Heart right ventricle (tissue), 16 donors: ENCODE results near the gene MIS18A. TPM values are rescaled to one million over a fixed set of nuclear protein-coding genes. Genes with fewer than 3 reads are reported as not detected.

Experiments used
- ATAC-seq, 8 donors: fragments of 200-7000 bp; cut with Tn5 transposase; one replicate each; pipeline ENCODE4 v1.9.1; 2020; ENCODE audit warnings: mild to moderate bottlenecking in 8 of 8, moderate library complexity in 8 of 8, moderate number of reproducible peaks in 1 of 8
- DNase-seq, 2 donors: peaks; one replicate each; pipeline ENCODE4 v3.0.0-alpha.2; 2020
- H3K27ac ChIP-seq, 10 donors: fragments of 200-600 bp; sonication (generic) in 2 of 10; one replicate each; pipeline versions ENCODE4 v1.5.0 to v1.8.0; 2020 to 2022; ENCODE audit warnings: mild to moderate bottlenecking in 3 of 10
- H3K27me3 ChIP-seq, 7 donors: fragments of 200-600 bp; one replicate each; pipeline ENCODE4 v1.8.0; 2021 to 2022; ENCODE audit warnings: mild to moderate bottlenecking in 2 of 7
- H3K36me3 ChIP-seq, 9 donors: fragments of 200-600 bp; sonication (generic) in 1 of 9; one replicate each; pipeline versions ENCODE4 v1.5.0 to v1.8.0; 2020 to 2022; ENCODE audit warnings: mild to moderate bottlenecking in 2 of 9
- H3K4me1 ChIP-seq, 9 donors: fragments of 200-600 bp; sonication (generic) in 1 of 9; one replicate each; pipeline versions ENCODE4 v1.5.0 to v1.8.0; 2020 to 2022; ENCODE audit warnings: mild to moderate bottlenecking in 4 of 9
- H3K4me3 ChIP-seq, 10 donors: fragments of 200-600 bp; sonication (generic) in 2 of 10; one replicate each; pipeline versions ENCODE4 v1.5.0 to v1.8.0; 2020 to 2022; ENCODE audit warnings: mild to moderate bottlenecking in 7 of 10, moderate library complexity in 2 of 10
- H3K9me3 ChIP-seq, 11 donors: fragments of 200-600 bp in 10 of 11; sonication (generic) in 2 of 11; one replicate each; pipeline versions ENCODE4 v1.5.0 to v1.8.0; 2013 to 2022; ENCODE audit warnings: mild to moderate bottlenecking in 2 of 11, control low read depth in 1 of 11, moderate library complexity in 1 of 11
- WGBS, 2 donors: extraction: QIAGEN DNeasy Blood & Tissue Kit; methylation state at CpG; one replicate each; pipeline ENCODE4 v1.1.7; 2013; ENCODE audit warnings: inconsistent platforms in 1 of 2; 5-methylcytosine and 5-hydroxymethylcytosine counted together
- intact Hi-C, 10 donors: fragments of 100-400 bp; cut with DNase I; formaldehyde crosslinking; loops; one replicate each; pipeline versions ENCODE4 v1.11.1 to v1.14.2; 2022
- polyA plus RNA-seq, 2 donors: library from polyadenylated mRNA; stranded (reverse); fragments of 200-250 nt; gene quantifications; one replicate each; pipeline ENCODE4 v1.2.3, GENCODE V29; 2013
- total RNA-seq, 10 donors: library from RNA; stranded (reverse); fragmentation: NEBNext Ultra II Directional in 3 of 10; extraction: Animal tissue kit (Norgen Biotek cat#: 25700) in 3 of 10; gene quantifications; one replicate each; pipeline versions ENCODE4 v1.2.1 to v1.2.4, GENCODE V29; 2021 to 2023
- TF ChIP-seq, protein P1 (sequence below), 9 donors: fragments of 200-600 bp; sonication (generic) in 2 of 9; IDR thresholded peaks; one replicate each; pipeline versions ENCODE4 v1.5.0 to v1.8.0; 2021 to 2022; ENCODE audit warnings: antibody characterized with exemption in 9 of 9, mild to moderate bottlenecking in 5 of 9, moderate library complexity in 1 of 9
- donor health status: Arrhythmogenic right ventricular cardiomyopathy.
- donor health status: ischemic (EF 13 %, LVEDD 7.1; RV severe dilation, severe dysfunction).
- donor health status: healthy with polysubstance abuse.
- donor health status: DM: no; HTN: yes; CAD: no.
- donor health status: DM: no; HTN: no; CAD: no.
- donor health status: ischemic (EF 25% LVEDD 6.9; RV normal size, moderate dysfunction).
- donor health status: ischemic (EF 25% LVEDD 5.7; RV mildly dilated, moderate dysfunction).
- donor health status: healthy.
- donor health status: DM: yes; HTN: yes; CAD: no.
- donor health status: Ischemic cardiomyopathy.
- donor health status: ischemic (EF 35%, LVEDD 5.7; RV mildly dilated, moderate dysfunction).
- donor health status: nonischemic (EF 11% LVEDD 7.7; RV severe dilation, severe dysfunction).
- donor health status: DM: yes; HTN: yes; CAD: no.
- donor health status: PGD.
- donor health status: ischemic (EF 29% LVEDD 5.4; RV normal size, mild dysfunction).
- donor health status: nonischemic (EF 23%, LVEDD 6.1; RV moderate dilation, normal function).

The MIS18A gene
- total and polyA plus RNA-seq, 12 donors, result 1.8 to 3.6 (median 2.7) TPM

DNA sequence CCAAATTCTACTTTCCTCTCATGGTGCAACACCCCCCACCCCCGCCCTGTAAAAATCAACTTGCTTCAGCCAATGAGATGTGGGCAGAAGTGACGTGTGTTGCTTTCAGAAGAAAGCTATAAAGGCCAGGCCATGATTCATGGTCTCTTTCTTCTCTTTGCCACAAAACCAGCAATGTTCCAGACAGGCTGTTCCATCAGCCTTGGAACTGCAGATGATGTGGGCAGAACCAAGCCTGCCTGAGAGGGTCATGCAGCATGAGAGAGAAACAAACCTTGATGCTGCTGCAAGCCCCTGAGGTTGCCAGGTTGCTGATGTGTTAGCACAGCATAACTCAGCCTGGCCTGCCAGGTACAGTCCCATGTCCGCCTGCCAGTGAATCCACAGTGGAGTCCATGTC lies 41.8 kb downstream of the MIS18A start:
- TF ChIP-seq, protein P1, sequence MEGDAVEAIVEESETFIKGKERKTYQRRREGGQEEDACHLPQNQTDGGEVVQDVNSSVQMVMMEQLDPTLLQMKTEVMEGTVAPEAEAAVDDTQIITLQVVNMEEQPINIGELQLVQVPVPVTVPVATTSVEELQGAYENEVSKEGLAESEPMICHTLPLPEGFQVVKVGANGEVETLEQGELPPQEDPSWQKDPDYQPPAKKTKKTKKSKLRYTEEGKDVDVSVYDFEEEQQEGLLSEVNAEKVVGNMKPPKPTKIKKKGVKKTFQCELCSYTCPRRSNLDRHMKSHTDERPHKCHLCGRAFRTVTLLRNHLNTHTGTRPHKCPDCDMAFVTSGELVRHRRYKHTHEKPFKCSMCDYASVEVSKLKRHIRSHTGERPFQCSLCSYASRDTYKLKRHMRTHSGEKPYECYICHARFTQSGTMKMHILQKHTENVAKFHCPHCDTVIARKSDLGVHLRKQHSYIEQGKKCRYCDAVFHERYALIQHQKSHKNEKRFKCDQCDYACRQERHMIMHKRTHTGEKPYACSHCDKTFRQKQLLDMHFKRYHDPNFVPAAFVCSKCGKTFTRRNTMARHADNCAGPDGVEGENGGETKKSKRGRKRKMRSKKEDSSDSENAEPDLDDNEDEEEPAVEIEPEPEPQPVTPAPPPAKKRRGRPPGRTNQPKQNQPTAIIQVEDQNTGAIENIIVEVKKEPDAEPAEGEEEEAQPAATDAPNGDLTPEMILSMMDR (IDR thresholded peaks at IDR 0.05), result no peak
- Histone ChIP-seq H3K9me3 (peaks cover 0 to 12% (median 0%) of the 10 kb centered on the region in 11 donors), H3K27ac (no peak overlapping the region), H3K36me3 (no peaks in the 10 kb centered on the region), H3K27me3 (no peaks in the 10 kb centered on the region), H3K4me3 (no peak overlapping the region), H3K4me1 (no peaks in the 10 kb centered on the region)
- 86 to 94% methylated on average over 3 of the region's 3 CpGs for WGBS, 2 donors
- ATAC-seq (no peak), DNase-seq (no peak)
- intact Hi-C loops, result no loop called here

DNA sequence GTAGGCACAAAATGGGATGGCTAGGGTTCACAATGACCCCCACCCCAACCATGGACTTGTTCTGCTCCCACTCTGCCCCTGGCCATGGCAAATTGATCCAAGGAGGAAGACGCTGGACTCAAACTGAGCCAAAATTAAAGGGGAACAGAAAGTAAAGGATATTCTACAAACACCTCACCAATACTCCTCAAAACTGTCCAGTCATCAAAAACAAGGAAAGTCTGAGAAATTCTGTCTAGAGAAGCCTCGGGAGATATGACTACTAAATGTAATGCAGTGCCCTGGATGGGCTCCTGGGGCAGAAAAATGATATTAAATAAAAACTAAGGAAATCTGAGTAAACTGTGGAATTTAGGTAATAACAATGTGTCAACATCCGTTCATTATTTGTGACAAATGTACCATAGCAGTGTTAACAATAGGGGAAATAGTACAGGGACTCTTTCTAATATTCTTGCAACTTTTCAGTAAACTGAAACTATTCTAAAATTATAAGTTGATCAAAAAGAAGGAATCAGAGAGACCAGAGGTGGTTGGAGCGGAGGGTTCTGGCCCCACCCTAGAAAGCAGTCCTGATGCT lies 45.0 kb downstream of the MIS18A start:
- 91 to 94% methylated on average over 4 of the region's 4 CpGs for WGBS, 2 donors

DNA sequence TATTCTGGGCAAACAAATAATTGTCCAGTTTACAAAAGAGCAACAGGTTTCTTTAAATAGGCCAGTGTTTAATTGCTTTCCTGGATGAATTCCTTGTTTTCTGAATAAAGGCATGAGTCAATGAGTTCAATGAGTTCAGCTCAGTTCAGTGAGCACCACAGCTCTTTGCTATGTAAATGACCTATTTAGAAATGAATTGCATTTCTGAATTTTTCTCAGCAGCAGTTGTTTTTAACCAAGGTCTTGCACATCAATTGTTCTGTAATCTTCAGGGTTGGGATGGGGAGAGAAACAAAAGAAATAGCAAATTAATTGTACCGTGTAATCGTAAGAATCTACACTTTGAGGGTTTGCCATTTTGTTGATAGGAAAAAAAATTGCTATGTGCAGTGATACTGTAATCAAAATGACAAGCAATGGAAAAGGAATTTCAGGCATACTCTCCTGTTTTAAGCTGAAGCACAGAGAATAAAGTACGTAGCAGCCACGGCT lies 45.7 kb downstream of the MIS18A start:
- no peak for ATAC-seq
- Histone ChIP-seq H3K27ac (no peak overlapping the region), H3K4me3 (no peak overlapping the region), H3K9me3 (peaks cover 0 to 2% (median 0%) of the 10 kb centered on the region in 11 donors), H3K27me3 (no peaks in the 10 kb centered on the region), H3K4me1 (no peaks in the 10 kb centered on the region), H3K36me3 (no peaks in the 10 kb centered on the region)
- TF ChIP-seq, protein P1 (IDR thresholded peaks at IDR 0.05), result no peak
- intact Hi-C loops, result no loop called here
- WGBS, 2 donors, result 79 to 84% methylated on average over 4 of the region's 4 CpGs
- no peak for DNase-seq

More for the DNA sequence above, 45.0 kb downstream of the MIS18A start:
- H3K4me1 ChIP-seq, result no peaks in the 10 kb centered on the region
- no peak overlapping the region for H3K27ac ChIP-seq
- ATAC-seq (no peak), DNase-seq (no peak)
- no peaks in the 10 kb centered on the region for H3K36me3 ChIP-seq
- peaks cover 0 to 5% (median 0%) of the 10 kb centered on the region in 11 donors for H3K9me3 ChIP-seq
- H3K4me3 ChIP-seq, result no peak overlapping the region
- TF ChIP-seq, protein P1 (IDR thresholded peaks at IDR 0.05), result no peak
- intact Hi-C loops, result no loop called here
- no peaks in the 10 kb centered on the region for H3K27me3 ChIP-seq

DNA sequence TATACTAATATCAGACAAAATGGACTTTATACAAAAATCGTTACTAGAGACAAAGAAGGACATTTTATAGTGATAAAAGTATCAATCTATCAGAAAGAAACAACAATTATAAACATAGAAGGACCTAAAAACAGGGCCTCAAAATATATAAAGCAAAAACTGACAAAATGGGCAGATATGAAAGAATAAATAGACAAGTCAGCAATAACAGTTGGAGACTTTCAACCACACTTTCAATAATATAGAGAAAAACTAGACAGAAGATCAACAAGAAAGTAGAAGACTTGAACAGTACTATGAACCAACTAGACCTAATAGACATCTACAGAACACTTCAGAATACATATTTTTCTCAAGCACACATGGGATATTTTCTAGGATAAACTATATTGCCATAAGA lies 52.4 kb downstream of the MIS18A start:
- Histone ChIP-seq H3K4me1 (no peaks in the 10 kb centered on the region), H3K9me3 (peaks cover 0 to 24% (median 7%) of the 10 kb centered on the region in 11 donors), H3K27me3 (no peaks in the 10 kb centered on the region), H3K36me3 (no peaks in the 10 kb centered on the region), H3K4me3 (no peak overlapping the region), H3K27ac (no peak overlapping the region)
- intact Hi-C loops, result no loop called here
- no peak for ATAC-seq
- TF ChIP-seq, protein P1 (IDR thresholded peaks at IDR 0.05), result no peak
- DNase-seq, result no peak
- WGBS, 2 donors, result 76 to 93% methylated on average over 1 of the region's 1 CpG

Other genes starting within 250 kb of the MIS18A start
- gene MRAP, start 19.8 kb upstream of the MIS18A start, total RNA-seq, result 1 to 10 TPM in 1 of 10 donors, under 1 TPM in 4, not detected in 5; 0.63 to 6.6 (median 0.77) TPM
- gene MRAP, start 19.8 kb upstream of the MIS18A start, polyA plus RNA-seq, result 10 to 100 TPM in 1 of 2 donors, 1 to 10 TPM in 1; 1.5 to 10.5 TPM
- gene URB1, start 114.0 kb upstream of the MIS18A start, total RNA-seq, result 10 to 100 TPM in 8 of 10 donors, 1 to 10 TPM in 2; 7.3 to 17.7 (median 13.2) TPM
- 1 to 10 TPM; 4.0 to 4.1 TPM for gene URB1, start 114.0 kb upstream of the MIS18A start, polyA plus RNA-seq
- gene EVA1C, start 133.7 kb upstream of the MIS18A start, total RNA-seq, result 10 to 100 TPM; 12.1 to 34.9 (median 13.9) TPM
- gene EVA1C, start 133.7 kb upstream of the MIS18A start, polyA plus RNA-seq, result 10 to 100 TPM; 30.1 to 42.9 TPM